ENCODE results near the gene MTCL1.

MTCL1 gene

DNA sequence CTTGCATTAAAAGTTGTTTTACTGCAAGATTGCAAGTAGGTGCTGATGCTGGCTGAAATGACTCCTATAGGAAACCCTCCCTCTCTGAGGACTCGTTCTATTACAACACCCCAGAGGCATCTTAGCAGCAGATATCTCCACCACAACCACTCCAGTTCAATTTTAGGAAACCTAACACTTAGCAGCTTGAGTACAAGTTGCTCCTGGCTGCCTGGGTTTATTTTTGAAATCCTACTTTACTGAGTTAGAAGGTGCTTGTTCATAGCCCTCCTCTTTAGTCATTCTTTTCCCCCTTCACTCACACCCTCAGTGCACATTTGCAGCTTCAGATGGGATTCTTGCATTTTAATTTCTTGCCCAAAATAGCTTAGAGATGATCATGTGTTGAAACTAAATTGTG, 111.5 kb downstream of the MTCL1 start:
- no peak for DNase-seq

DNA sequence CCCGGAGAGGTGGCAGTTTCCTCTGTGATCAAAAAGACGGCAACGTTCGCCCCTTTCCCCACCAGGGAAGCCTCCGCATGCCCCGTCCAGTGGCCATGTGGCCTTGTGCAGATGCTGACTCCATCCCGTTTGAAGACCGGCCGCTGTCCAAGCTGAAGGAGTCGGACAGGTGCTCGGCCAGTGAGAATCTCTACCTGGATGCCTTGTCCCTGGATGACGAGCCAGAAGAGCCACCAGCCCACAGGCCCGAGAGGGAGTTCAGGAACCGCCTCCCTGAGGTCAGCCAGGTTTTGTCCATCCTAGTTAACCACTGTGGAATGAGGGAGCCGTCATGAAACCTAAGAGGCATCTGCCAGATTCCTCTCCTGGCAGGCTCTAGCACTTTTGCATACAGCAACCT, 113.6 kb downstream of the MTCL1 start:
- DNase-seq = no peak

DNA sequence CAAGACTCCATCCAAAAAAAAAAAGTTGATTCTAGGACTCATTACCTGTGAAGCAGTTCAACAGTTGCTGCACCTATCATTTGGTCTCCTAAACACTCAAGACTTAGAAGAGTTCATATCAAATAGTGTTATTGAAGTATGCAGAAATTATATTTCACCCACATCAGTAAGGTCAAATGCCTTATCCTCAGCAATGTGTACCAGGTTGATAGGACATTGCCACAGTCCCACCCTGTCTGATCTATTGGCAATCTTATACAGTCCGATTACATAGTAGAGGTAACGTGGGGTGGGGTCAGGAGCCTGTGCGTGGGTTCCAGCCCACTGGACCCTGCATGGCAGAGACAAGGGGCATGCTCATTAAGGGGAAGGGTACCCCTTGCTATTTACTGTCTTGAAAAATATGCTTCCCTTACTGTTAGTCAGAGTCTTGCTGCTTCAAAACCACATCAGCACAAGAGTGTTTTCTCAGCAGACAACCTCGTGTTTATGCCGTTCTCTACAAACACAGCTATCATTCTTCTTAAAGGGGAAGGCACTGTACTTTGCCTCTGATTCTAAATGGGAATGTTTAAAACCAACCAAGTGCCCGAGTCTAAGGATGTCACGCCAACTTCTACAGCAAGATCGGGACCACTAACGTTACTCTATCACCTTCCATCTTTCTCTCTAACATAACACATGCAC, 115.2 kb downstream of the MTCL1 start:
- DNase-seq = no peak

DNA sequence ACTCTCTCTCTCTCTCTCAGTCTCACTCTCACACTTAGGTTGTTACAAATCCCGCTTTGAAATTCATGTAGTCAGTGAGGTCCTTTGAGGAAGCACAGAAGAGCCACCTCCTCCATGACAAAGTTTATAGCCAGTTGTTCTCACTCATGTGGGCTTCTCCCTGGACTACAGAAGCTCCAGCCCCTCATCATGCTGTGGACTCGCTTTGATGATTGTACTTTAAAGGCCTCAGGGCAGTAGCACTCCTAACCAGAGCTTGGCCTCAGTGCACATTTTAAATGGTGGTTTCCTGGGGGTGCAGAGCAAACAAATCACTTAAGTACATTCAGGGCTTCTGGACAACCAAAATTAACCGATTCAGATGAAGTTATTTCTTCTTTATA, 115.7 kb downstream of the MTCL1 start:
- DNase-seq = no peak

DNA sequence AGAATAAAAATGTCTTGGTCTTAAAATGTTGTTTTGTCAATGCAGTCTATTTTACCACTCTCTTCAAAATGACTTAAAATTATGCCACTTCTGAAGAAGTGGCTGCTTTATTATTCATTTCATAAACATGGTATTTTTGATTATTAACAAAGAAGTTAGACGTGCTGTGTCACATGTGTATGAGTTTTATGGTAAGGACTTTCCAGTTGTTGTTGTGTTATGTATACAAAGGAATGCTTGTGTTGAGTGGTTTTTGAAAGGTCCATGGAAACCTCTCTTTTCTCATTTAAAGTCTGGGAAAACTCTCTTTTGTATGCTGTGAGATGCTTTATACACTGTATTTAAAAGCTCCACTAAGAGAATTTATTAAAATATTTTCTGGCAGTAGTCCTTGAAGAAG, 116.2 kb downstream of the MTCL1 start:
- DNase-seq = no peak

DNA sequence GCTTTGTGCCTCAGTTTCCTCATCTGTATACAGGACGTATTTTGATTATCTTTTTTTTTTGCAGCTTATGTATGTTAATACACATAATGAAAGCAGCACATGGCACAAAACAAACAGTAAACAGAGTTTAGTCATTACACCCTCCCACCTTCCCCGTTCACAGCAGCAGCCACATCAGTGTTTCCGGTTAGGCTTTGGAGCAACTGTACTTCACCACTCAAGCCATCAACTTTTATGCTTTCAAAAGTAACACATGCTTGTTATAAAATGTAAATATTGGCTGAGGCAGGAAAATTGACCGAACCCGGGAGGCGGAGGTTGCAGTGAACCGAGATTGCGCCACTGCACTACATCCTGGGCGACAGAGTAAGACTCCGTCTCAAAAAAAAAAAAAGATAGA, 117.3 kb downstream of the MTCL1 start:
- DNase-seq = no peak

DNA sequence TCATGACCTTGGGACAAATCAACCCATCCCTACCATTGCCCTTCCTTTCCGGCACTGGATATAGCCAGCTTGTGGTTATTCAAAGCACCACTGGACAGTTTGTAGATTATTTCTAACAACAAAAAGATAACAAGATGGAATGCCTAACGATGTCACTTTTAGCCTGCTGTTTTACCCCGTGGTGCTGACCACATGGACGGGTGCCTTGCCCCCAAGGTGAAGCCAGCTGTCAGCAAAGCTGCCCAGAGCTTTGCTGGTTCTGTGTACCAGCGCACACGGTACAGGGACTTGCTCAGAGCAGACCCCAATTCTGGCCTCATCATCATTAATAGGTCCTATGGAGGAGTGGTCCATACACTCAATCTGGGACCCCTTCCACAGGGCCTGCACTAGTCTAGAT, 118.2 kb downstream of the MTCL1 start:
- no peak for DNase-seq

DNA sequence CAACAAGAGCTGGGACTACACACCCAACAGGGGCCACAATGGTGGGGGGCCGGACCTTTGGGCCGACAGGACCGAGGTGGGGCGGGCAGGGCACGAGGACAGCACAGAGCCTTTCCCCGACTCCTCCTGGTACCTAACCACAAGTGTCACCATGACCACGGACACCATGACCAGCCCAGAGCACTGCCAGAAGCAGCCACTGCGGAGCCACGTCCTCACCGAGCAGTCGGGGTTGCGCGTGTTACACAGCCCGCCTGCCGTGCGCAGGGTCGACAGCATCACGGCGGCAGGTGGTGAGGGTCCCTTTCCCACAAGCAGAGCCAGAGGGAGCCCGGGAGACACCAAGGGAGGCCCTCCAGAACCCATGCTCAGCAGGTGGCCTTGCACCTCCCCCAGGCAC, 119.5 kb downstream of the MTCL1 start:
- DNase-seq = no peak

DNA sequence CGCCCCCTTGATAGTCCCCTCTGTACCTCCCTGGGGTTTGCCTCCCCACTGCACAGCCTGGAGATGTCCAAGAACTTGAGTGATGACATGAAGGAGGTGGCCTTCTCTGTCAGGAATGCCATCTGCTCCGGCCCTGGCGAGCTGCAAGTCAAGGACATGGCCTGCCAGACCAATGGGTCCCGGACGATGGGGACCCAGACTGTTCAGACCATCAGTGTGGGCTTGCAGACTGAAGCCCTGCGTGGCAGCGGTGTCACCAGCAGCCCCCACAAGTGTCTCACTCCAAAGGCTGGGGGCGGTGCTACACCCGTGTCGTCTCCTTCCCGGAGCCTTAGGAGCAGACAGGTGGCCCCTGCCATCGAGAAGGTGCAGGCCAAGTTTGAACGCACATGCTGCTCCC, 119.9 kb downstream of the MTCL1 start:
- DNase-seq = no peak

DNA sequence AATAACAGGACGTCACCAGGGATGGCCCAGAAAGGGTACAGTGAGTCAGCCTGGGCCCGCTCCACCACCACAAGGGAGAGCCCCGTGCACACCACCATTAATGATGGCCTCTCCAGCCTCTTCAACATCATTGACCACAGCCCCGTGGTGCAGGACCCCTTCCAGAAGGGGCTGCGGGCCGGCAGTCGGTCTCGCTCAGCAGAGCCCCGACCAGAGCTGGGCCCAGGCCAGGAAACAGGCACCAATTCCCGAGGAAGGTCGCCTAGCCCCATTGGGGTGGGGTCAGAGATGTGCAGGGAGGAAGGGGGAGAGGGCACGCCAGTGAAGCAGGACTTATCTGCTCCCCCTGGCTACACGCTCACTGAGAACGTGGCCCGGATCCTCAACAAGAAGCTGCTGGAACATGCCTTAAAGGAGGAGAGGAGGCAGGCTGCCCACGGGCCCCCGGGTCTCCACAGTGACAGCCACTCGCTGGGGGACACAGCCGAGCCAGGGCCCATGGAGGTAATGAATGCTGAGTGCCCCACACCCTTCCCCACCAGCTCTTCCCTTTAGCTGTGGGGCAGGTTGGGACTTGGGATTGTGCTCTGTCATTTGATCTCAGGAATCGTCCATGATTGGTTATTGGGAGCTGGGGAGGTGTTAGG, 120.5 kb downstream of the MTCL1 start:
- no peak for DNase-seq

DNA sequence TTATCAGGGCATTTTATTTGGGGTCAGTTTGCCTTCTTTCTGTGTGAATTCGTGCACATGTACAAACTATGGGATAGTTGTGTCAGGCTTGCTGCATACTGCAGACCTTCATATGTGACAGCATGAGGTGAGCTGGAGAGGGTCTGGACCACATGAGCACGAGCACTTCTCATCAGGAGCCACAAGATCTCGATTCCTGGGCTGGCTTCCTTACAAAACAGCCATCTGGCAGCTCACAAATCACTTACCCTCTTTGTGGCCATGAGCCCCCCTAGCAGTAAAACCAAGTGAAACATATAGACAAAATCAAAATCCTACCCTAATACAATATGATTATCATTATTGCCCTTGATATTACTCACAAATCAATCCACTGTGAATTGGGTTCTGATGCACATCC, 121.2 kb downstream of the MTCL1 start:
- DNase-seq = no peak

DNA sequence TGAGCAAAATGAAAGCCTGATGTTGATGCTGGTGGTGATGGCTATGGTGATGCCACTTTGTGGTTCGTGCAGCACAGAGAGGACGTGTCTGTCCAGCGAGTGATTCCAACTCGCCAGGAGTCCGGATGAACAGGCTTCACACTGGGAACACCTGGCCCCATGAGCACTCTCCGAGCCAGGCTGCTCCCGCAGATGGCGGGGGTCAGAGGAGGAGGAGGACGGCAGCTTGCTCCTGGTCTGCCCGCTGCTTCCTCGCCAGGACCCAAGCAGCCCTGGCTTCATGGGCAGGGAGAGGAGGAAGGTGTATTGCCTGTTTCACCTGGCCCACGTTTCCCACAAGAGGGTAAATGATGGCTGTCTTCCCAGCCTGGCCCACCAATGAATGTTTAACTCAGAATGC, 121.6 kb downstream of the MTCL1 start:
- DNase-seq = no peak

DNA sequence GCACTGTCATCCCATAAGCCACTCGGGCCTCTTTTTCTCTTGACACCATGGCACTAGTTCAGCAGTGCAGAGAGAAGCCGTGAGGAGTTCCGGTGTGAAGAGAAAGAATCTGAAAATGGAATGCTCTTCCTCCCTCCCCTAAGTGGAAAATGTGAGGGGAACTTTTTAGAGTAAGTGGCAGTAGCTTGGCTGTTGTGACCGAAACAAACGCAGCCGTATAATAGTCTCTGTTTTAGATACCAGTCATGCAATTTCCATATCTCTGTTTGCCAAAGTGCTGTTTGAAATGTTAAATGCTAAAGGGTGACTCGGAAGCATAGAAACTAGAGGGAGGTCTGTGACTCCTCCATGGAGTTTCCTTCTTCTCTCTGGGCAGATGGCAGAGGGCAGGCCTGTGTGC, 122.9 kb downstream of the MTCL1 start:
- DNase-seq = no peak

DNA sequence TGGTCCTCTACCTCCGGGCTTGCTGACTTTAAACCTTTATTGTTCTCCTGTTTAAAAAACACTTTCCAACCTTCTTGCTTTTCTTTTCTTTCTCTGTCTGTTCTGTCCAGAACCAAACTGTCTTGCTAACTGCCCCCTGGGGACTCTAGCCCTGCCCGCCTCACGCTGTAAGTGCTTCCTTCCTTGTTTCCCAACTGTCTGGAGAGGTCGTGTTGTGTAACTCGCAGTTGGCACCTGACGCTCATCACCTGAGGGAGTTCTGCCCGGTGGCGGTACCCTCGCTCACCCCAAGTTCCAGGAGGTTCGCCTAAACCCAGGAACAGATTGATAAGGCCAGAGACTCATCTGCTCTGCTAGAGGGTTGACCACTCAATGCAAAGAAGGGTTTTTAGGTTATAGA, 123.4 kb downstream of the MTCL1 start:
- no peak for DNase-seq

DNA sequence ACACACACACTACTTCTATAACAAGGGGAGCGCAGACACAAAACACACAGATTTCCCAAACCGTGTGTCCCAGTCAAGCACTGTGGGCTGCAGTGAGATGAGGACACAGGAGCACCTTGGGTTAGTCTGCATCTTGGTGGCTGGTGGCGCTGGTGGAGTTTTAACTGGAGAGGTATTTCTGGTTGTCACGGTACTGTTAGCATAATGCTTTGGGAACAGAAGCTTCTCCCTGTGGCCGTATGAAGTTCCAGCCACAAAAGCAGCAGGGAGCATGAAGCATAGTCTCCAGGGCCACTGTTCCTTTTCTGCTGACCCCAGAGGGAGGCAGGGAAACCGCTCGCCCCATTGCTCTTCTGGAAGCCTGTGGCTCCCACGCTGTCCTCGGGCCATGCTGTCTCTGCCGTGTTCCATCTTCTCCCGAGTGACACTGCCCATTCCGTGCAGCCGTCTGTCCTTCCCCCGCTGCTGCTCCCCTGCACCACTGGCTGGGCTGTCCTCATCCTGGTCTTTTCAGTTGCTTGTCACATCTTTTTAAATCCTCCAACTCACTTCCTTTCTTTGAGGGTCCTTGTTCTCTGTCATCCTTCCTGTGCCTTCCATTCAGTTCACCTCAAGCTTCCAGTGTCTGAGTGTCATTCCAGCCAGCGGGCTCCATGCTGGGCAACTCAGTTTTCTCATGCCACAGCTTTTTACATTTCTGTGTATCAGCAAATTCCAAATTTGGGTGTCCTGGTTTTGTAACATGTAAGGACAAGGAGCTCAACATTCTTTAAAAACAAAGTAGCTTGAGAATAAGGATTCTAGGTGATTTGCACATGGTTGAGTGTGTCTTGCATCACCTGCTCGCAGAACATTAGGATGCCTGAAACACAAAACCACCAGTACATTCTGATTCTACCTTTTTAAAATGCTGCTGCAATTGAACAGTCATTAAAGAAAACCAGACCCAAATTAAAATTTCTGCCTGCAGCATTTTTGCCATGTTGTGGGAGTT, 125.0 kb downstream of the MTCL1 start:
- no peak for DNase-seq

DNA sequence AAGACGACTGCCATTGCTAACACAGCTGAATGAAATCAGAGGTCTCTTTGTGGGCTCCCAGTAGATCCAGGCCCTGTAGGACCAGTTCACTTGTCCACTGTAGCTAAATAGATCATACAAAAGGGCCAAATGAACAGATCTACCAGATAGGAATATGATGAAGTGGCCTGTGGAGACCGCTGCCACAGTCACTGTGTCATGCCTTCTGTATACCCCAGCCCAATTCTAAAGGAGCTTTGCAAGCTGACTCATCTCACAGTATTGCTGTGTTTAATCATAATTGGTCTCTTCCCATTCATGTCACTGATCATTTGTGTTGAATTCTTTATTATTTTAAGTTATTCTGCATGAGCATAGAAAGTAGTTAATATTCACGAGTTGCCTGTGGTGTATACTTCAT, 125.8 kb downstream of the MTCL1 start:
- no peak for DNase-seq

DNA sequence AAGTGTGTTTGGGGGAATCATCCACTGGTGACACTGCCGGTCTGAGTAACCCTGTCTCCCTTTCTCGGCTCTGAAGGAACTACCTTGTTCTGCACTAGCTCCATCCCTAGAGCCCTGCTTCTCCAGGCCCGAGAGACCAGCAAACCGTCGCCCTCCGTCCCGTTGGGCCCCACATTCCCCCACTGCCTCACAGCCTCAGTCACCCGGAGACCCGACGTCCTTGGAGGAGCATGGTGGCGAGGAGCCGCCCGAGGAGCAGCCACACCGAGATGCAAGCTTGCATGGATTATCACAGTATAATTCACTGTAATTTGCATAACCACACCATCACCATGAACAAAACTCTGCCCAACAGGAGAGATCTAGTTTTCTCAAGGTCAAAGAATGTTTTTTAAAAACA, 126.2 kb downstream of the MTCL1 start:
- DNase-seq = no peak

DNA sequence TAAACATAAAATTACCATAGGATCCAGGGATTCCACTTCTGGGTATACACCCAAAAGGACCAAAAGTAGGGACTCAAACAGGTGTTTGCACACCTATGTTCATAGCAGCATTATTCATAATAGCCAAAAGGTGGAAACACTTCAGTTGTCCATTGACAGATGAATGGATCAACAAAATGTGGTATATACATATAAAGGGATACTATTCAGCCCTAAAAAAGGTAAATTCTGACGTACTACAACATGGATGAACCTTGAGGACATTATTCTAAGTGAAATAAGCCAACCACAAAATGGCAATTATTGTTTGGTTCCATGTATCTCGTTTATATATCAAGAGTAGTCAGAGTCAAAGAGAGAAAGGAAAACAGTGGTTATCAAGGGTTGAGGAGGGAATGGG, 128.1 kb downstream of the MTCL1 start:
- DNase-seq = no peak

DNA sequence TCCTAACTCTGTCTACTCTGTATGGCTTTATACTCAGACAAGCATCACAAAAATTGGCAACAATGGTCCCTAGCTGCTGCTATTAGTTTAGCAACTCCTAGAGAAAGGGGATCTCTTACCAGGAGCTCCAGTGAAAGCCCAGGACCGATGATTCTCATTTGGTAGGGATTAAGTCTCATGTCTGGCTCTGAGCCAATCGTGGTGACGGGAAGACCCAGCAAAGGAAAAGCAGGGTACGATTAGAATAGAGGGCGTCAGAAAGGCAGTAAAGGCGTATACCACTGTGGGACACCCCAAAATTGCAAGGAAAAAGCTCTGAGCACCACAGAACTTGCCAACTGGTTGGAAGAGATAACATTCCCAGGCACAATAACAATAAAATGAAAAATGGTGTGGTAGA, 129.5 kb downstream of the MTCL1 start:
- no peak for DNase-seq

DNA sequence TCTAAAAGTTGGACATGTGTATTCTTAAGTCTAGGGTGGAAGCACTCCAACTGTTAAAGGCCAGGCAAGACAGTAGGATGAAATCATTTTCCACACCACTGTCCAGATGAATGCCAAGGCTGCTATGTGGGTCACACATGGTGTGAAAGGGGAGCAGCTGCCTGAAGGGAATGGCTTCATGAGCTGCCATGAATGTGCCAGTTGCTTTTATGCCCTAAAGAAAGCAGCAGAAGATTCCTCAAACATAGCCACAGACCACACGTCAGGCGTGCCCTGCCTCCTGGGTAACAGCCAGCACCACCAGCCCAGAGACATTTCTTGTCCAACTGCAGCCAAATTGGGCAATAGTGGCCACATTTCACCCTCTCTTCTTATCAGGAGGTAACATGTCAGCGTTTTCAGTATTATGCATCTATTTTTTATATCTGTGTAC, 130.2 kb downstream of the MTCL1 start:
- DNase-seq = peak; percentile 67

DNA sequence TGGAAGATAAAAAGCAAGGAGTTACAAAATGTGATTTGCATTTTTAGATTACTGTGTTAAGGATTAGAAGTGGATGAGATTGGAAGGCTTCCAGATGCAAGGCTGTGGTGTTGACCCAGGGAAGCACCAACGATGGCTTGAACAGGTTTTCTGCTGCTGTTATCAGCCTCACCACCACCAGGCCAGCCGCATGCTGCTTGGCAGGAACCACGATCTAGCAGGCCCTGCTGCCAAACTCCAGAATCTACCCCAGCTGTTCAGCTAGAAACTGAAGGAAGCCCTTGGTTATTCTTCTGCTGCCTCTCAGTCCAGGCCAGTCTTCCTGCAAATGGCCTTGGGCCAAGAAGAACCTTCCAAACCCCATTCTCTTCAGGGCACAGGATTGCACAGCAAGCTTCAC, 133.9 kb downstream of the MTCL1 start:
- peak; percentile 60 for DNase-seq

DNA sequence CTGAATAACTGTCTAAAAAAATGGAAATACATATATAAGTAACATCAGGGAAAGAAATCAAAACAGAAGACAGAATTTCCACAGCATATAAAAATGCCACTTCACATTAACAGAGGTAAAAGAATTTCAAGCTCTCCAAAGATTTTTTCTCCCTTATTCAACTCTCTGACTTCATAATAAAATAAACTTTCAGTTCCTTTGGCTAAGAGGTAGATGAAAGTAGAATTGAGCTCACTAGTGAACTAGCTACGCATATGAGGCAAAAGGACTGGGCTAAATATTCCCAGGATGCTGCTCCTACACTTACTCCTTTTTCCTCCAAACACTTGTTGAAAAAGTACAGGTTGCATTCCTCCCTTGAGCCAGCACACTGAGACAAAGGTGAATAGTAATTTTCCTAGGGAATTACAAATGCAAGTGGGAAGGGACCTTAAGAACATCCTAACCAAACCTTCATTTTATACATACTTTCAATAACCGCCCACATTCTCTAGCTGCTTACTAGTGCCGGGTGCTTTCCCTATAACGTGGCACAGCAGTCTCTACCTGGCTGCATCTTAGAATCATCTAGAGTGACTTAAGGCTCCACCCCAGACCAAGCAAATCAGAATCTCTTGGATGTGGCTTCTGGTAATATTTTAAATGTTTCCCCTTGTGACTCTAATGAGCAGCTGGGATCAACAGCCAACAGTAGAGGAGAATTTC, 136.6 kb downstream of the MTCL1 start:
- no peak for DNase-seq

DNA sequence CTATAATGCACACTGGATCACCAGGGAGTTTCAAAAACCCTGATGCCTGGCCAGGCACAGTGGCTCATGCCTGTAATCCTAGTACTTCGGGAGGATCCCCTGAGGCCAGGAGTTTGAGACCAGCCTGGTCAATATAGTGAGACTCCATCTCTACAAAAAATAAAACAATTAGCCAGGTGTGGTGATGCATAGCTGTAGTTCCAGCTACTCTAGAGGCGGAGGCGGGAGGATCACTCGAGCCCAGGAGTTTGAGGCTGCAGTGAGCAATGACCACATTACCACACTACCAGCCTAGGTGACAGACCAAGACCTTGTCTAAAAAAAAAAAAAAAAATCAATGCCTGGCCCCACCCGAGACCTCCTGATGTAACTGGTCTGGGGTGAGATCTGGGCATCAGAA, 137.2 kb downstream of the MTCL1 start:
- DNase-seq = no peak
